ENCODE data around the gene ADGRB3. TPM values are rescaled to one million over a fixed set of nuclear protein-coding genes. Genes with fewer than 3 reads are reported as not detected.

ADGRB3 gene
- total and polyA plus RNA-seq, 7 donors: 0.10 to 0.39 (median 0.21) TPM; not detected in 1

DNA sequence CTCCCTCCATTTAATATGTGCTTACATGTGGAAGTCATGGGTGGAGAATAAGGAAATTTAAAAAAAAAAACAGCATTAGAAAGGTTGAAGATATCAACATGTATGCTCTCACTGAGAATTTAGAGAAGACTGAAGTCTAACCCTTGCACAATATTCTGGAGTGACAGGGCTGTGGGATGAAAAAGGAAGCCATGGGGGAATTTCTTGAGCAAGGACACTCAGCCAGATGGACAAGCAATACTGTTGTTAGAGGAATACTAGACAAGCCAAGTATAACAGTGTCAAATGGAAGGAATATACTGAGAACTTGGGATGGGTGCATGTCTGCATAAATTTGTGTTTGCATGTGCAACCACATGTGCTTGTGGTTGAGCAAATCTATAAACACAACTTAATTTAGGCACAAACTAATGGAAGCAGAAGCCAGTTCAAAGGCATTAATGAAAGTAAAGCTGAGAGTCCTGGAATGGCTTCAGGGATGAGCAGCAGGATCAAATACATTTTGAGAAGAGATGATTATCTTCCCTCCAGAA lies 119.7 kb downstream of the ADGRB3 start:
- no peak for ATAC-seq
- intact Hi-C loops (cut with DNase I): no loop called here

GRCh38 chr6:68756454-68757375 lies 121.6 kb downstream of the ADGRB3 start:
- no peak overlapping the region for H3K27ac ChIP-seq
- intact Hi-C loops (cut with DNase I): no loop called here
- H3K4me1 ChIP-seq: no peaks in the 10 kb centered on the region
- TF ChIP-seq CTCF (IDR thresholded peaks at IDR 0.05): no peak
- H3K27me3 ChIP-seq (ENCODE audit: insufficient read depth in 3 of 3, low read length in 2 of 3): no peaks in the 10 kb centered on the region
- no peak for DNase-seq
- H3K4me3 ChIP-seq: no peak overlapping the region
- ATAC-seq: no peak
- no peaks in the 10 kb centered on the region for H3K9me3 ChIP-seq
- WGBS, 3 donors: 30 to 32% (median 32%) methylated on average over 5 of the region's 5 CpGs
- H3K36me3 ChIP-seq (ENCODE audit: insufficient read depth in 1 of 2, low read depth in 1 of 2): no peaks in the 10 kb centered on the region

More for the DNA sequence above, 119.7 kb downstream of the ADGRB3 start:
- Histone ChIP-seq H3K36me3 (ENCODE audit: insufficient read depth in 1 of 2, low read depth in 1 of 2) (no peaks in the 10 kb centered on the region), H3K27ac (no peak overlapping the region), H3K27me3 (ENCODE audit: insufficient read depth in 3 of 3, low read length in 2 of 3) (no peaks in the 10 kb centered on the region), H3K9me3 (no peaks in the 10 kb centered on the region), H3K4me3 (no peak overlapping the region), H3K4me1 (no peaks in the 10 kb centered on the region)
- TF ChIP-seq CTCF (IDR thresholded peaks at IDR 0.05): no peak
- no peak for DNase-seq

DNA sequence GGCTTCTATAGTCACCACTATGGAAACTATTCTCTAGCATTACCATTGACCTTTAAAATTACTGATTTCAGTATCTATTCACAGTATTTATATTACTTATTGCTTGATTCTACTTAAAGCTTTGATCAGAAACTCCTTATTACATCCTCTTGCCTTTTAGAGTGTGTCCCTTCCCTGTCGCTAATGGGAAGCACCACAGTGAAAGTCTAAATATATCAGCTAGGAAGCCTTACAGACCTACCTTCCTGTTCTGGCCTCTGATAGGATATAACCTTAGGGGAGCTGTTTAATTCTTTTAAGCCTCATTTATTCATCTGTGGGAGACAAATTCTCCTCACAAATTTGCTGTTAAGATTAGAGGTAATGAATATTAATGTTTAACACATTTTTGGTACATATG lies 122.7 kb downstream of the ADGRB3 start:
- Histone ChIP-seq H3K36me3 (ENCODE audit: insufficient read depth in 1 of 2, low read depth in 1 of 2) (no peaks in the 10 kb centered on the region), H3K9me3 (no peaks in the 10 kb centered on the region), H3K4me3 (no peak overlapping the region), H3K4me1 (no peaks in the 10 kb centered on the region), H3K27me3 (ENCODE audit: insufficient read depth in 3 of 3, low read length in 2 of 3) (no peaks in the 10 kb centered on the region), H3K27ac (no peak overlapping the region)
- intact Hi-C loops (cut with DNase I): no loop called here
- DNase-seq (no peak), ATAC-seq (no peak)
- TF ChIP-seq CTCF (IDR thresholded peaks at IDR 0.05): no peak
- 71 to 80% (median 71%) methylated on average over 1 of the region's 1 CpG for WGBS, 3 donors

GRCh38 chr6:68758559-68758958 lies 123.5 kb downstream of the ADGRB3 start:
- TF ChIP-seq CTCF (IDR thresholded peaks at IDR 0.05): no peak
- no peaks in the 10 kb centered on the region for H3K36me3 ChIP-seq (ENCODE audit: insufficient read depth in 1 of 2, low read depth in 1 of 2)
- intact Hi-C loops (cut with DNase I): no loop called here
- no peak overlapping the region for H3K4me3 ChIP-seq
- H3K27ac ChIP-seq: no peak overlapping the region
- H3K27me3 ChIP-seq (ENCODE audit: insufficient read depth in 3 of 3, low read length in 2 of 3): no peaks in the 10 kb centered on the region
- ATAC-seq (no peak), DNase-seq (no peak)
- no peaks in the 10 kb centered on the region for H3K4me1 ChIP-seq
- no peaks in the 10 kb centered on the region for H3K9me3 ChIP-seq

Measured in psoas muscle (tissue), 8 donors.